ENCODE measurements around the gene ZNF280D. TPM values are rescaled to one million over a fixed set of nuclear protein-coding genes. Genes with fewer than 3 reads are reported as not detected.

Gene ZNF280D
- total and polyA plus RNA-seq, 2 of the 8 experiments (the other 6 are each of a cell fraction or from before 2014, with no cell fraction given), result 7.4 to 27.5 TPM

DNA sequence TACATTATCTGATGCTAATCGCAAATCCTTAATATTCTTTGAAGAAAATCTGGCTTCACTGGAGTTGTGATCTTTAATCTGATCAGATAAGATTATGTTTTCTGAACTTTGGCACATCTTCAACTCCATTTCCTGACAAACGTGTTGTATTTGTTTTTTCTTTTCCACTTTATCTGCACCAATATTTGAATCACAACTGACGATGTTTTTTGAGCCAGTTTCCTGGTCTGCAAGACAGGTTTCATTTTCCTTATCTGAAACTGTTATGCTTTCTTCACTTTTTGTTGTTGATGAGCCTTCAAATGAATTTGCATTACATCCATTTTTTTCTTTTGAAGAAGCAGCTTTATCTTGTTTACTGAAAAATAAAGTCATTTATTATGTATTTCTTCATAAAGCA lies 101.5 kb downstream of the ZNF280D start:
- Histone ChIP-seq H3K23me2 (ENCODE audit: low read depth, low read length) (no peaks in the 10 kb centered on the region), H2AFZ (ENCODE audit: low read length) (no peak overlapping the region), H3K4me2 (ENCODE audit: insufficient read depth in 1 of 2, low read depth in 2 of 2, low read length in 2 of 2) (no peak overlapping the region), H3K27me3 (replicated peaks in 1 of 4; ENCODE audit: control insufficient read depth in 3 of 4, extremely low read depth in 1 of 4, insufficient read depth in 3 of 4, low read length in 3 of 4) (no peaks in the 10 kb centered on the region), H3K23ac (ENCODE audit: insufficient read length) (no peak overlapping the region), H3K27ac (ENCODE audit: low read depth, low read length) (no peak overlapping the region), H3K36me3 (ENCODE audit: control insufficient read depth in 2 of 4, insufficient read depth in 4 of 4, low read length in 3 of 4) (peaks cover 0 to 5% (median 1%) of the 10 kb centered on the region in 4 experiments; a peak in 2 of 8 replicates), H2BK120ac (replicated peaks; ENCODE audit: low read depth, low read length) (no peak overlapping the region), H3K79me2 (ENCODE audit: control insufficient read depth in 1 of 2, insufficient read depth in 2 of 2, low read length in 2 of 2) (no peaks in the 10 kb centered on the region), H3K79me1 (ENCODE audit: low read depth, low read length) (no peaks in the 10 kb centered on the region), H4K5ac (ENCODE audit: insufficient read length, low read depth, low read length) (no peak overlapping the region), H3K4ac (replicated peaks; ENCODE audit: insufficient read length, low read depth, low read length) (no peak overlapping the region), H3K9ac (replicated peaks in 1 of 4; ENCODE audit: extremely low read depth in 1 of 4, low read depth in 3 of 4, low read length in 3 of 4) (no peak overlapping the region), H4K8ac (ENCODE audit: extremely low read depth, insufficient read depth, low read length) (no peak overlapping the region), H2BK15ac (ENCODE audit: low read length) (no peak overlapping the region), H3K9me3 (ENCODE audit: insufficient read depth in 2 of 2, low read depth in 1 of 2, low read length in 1 of 2) (no peaks in the 10 kb centered on the region), H3K56ac (replicated peaks; ENCODE audit: insufficient read length, low read depth, low read length) (no peak overlapping the region), H4K91ac (replicated peaks; ENCODE audit: insufficient read length, low read length) (no peak overlapping the region), H2BK5ac (ENCODE audit: low read depth, low read length) (no peak overlapping the region), H3K4me1 (replicated peaks in 1 of 4; ENCODE audit: control insufficient read depth in 3 of 4, insufficient read depth in 4 of 4, low read length in 3 of 4) (no peaks in the 10 kb centered on the region), H3K14ac (ENCODE audit: insufficient read length) (no peak overlapping the region), H4K20me1 (replicated peaks in 1 of 2; ENCODE audit: control insufficient read depth in 1 of 2, insufficient read depth in 2 of 2, low read length in 2 of 2) (no peaks in the 10 kb centered on the region), H3K18ac (ENCODE audit: extremely low read depth, low read length) (no peak overlapping the region), H2BK12ac (ENCODE audit: low read depth, low read length) (no peak overlapping the region), H2AK5ac (ENCODE audit: low read depth, low read length) (no peak overlapping the region), H3K4me3 (ENCODE audit: extremely low read depth in 1 of 4, insufficient read depth in 2 of 4, low read depth in 3 of 4, low read length in 4 of 4) (no peak overlapping the region), H2BK20ac (ENCODE audit: low read length) (no peak overlapping the region)
- DNase-seq (ENCODE audit: low read depth in 1 of 2, low spot score in 2 of 2) (no peak), FAIRE-seq (no peak)
- POLR2A ChIA-PET (ENCODE audit: partially characterized antibody), result no interaction called here
- WGBS, 2 experiments (ENCODE audit: extremely low coverage in 1 of 2, insufficient coverage in 1 of 2, insufficient read length in 1 of 2, insufficient replicate concordance in 2 of 2, low coverage in 1 of 2, low lambda C conversion rate in 2 of 2, missing lambda C conversion rate in 1 of 2), result 95% methylated on average over 3 of the region's 3 CpGs; no CpG with 5 or more reads in 1 of the 2 experiments
- CTCF ChIA-PET (ENCODE audit: partially characterized antibody), result no interaction called here
- no peak for TF ChIP-seq GABPA (IDR thresholded peaks at IDR 0.05; ENCODE audit: borderline replicate concordance, insufficient read depth, low read length)
- TF ChIP-seq CREB1 (IDR thresholded peaks at IDR 0.05), result no peak
- no peak for TF ChIP-seq CBX5 (IDR thresholded peaks at IDR 0.05; ENCODE audit: low read depth, low read length)
- TF ChIP-seq GTF2F1 (IDR thresholded peaks at IDR 0.05; ENCODE audit: borderline replicate concordance, low read depth, low read length), result no peak
- TF ChIP-seq SIRT6 (IDR thresholded peaks at IDR 0.05; ENCODE audit: low read length), result no peak
- TF ChIP-seq TAF1 (IDR thresholded peaks at IDR 0.05; ENCODE audit: low read depth, low read length), result no peak
- no peak for TF ChIP-seq EGR1 (IDR thresholded peaks at IDR 0.05; ENCODE audit: borderline replicate concordance, low read depth, low read length)
- no peak for TF ChIP-seq HDAC2 (IDR thresholded peaks at IDR 0.05; ENCODE audit: borderline replicate concordance in 1 of 2, low read depth in 2 of 2, low read length in 2 of 2)
- TF ChIP-seq RBBP5 (IDR thresholded peaks at IDR 0.05; ENCODE audit: borderline replicate concordance, low read depth, low read length), result no peak
- no peak for TF ChIP-seq PHF8 (conservative IDR thresholded peaks at IDR 0.05; ENCODE audit: low read depth, low read length)
- no peak for TF ChIP-seq POU5F1 (IDR thresholded peaks at IDR 0.05; ENCODE audit: low read depth, low read length)
- TF ChIP-seq KDM4A (IDR thresholded peaks at IDR 0.05; ENCODE audit: low read depth, low read length, severe bottlenecking), result no peak

Measured in H1 (cell line).